Breast epithelium (tissue), 4 donors: ENCODE results near the gene MTFMT. TPM values are rescaled to one million over a fixed set of nuclear protein-coding genes. Genes with fewer than 3 reads are reported as not detected.

ENCODE experiments used
- DNase-seq, 2 donors: peaks; one replicate each; pipeline ENCODE4 v3.0.0-alpha.2; 2019; ENCODE audit warnings: low spot score in 2 of 2
- H3K27ac ChIP-seq, 2 donors: fragments of 200-600 bp; sonication (generic) in 1 of 2; one replicate each; pipeline ENCODE4 v1.5.1; 2016 to 2019; ENCODE audit warnings: mild to moderate bottlenecking in 1 of 2
- H3K27me3 ChIP-seq, 2 donors: fragments of 200-600 bp; sonication (generic) in 1 of 2; one replicate each; pipeline versions ENCODE4 v1.5.1 to v1.6.0; 2017 to 2019; ENCODE audit warnings: control low read depth in 1 of 2, mild to moderate bottlenecking in 1 of 2
- H3K36me3 ChIP-seq: fragments of 200-600 bp; one replicate; pipeline ENCODE4 v1.5.1; 2019
- H3K4me1 ChIP-seq, 2 donors: fragments of 200-600 bp; sonication (generic); one replicate each; pipeline ENCODE4 v1.5.1; 2016 to 2019; ENCODE audit warnings: control low read depth in 1 of 2
- H3K4me3 ChIP-seq, 3 donors: fragments of 200-600 bp; sonication (generic); 1 replicate in 2 of 3; 2 replicates in 1 of 3; pipeline ENCODE4 v1.5.1; 2016 to 2019; ENCODE audit warnings: mild to moderate bottlenecking in 3 of 3, moderate library complexity in 2 of 3
- H3K9me3 ChIP-seq, 2 donors: fragments of 200-600 bp; sonication (generic) in 1 of 2; one replicate each; pipeline ENCODE4 v1.5.1; 2016 to 2019; ENCODE audit warnings: control low read depth in 1 of 2
- POLR2A ChIP-seq: fragments of 450-650 bp; IDR thresholded peaks from one replicate; pipeline ENCODE4 v1.6.1; 2016; ENCODE audit warnings: antibody characterized with exemption, mild to moderate bottlenecking, moderate library complexity
- POLR2AphosphoS5 ChIP-seq, 3 donors: sonication (generic); formaldehyde crosslinking; IDR thresholded peaks; one replicate each; pipeline ENCODE4 v1.6.1; 2017; ENCODE audit warnings: antibody characterized with exemption in 3 of 3
- intact Hi-C: fragments of 100-400 bp; cut with DNase I; formaldehyde crosslinking; loops from one replicate; pipeline ENCODE4 v1.15.1; 2023; ENCODE audit warnings: low total_unique reads
- total RNA-seq, 3 donors: library from RNA; depleted of rRNA; stranded (reverse); fragments of >200 nt; gene quantifications; one replicate each; pipeline ENCODE4 v1.1.0, GENCODE V29; 2016
- TF ChIP-seq, protein P1 (sequence below), 3 donors: fragments of 450-650 bp; IDR thresholded peaks; one replicate each; pipeline ENCODE4 v1.5.1; 2016 to 2017; ENCODE audit warnings: antibody characterized with exemption in 3 of 3, mild to moderate bottlenecking in 3 of 3, moderate library complexity in 3 of 3

Gene MTFMT
- total RNA-seq, 3 donors from 2014 or later = 23.7 to 28.5 (median 28.4) TPM

DNA sequence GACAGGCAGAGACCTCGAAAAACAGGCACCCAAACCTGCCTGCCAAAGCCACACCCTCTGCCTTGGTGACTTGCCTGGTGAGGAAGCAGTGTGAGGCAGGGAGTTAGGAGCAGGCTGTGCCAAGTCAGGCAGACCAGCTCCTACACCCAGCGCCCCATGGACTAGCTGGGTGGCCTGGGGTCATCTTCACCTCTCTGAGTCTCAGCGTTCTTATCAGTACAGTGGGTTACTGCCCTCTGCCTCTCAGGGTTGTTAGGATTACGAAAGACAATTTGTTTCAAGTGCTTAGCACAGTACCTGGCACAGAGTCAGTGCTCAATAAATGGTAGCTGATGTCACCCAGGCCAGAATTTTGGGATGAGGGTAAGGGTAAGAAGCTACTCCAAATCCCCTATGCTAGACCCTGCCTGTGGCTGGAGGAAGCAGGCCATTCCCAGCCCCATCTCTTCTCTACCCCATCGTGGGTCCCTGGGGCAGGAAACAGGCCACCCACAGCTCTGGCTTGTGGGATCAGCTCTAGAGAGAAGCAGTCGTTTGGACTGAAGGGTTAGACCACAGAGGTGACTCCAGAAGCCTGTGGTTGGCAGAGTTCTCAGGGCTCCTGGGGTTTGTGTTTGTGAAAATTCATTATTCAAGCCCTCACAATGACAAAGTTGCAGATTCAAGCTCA, 25.9 kb upstream of the MTFMT start:
- Histone ChIP-seq H3K27ac (peak overlapping the region; percentile 21 to 70), H3K4me3 (no peak overlapping the region), H3K4me1 (no peaks in the 10 kb centered on the region), H3K36me3 (no peaks in the 10 kb centered on the region), H3K27me3 (no peaks in the 10 kb centered on the region), H3K9me3 (no peaks in the 10 kb centered on the region)
- TF ChIP-seq POLR2A = no peak
- TF ChIP-seq, protein P1, sequence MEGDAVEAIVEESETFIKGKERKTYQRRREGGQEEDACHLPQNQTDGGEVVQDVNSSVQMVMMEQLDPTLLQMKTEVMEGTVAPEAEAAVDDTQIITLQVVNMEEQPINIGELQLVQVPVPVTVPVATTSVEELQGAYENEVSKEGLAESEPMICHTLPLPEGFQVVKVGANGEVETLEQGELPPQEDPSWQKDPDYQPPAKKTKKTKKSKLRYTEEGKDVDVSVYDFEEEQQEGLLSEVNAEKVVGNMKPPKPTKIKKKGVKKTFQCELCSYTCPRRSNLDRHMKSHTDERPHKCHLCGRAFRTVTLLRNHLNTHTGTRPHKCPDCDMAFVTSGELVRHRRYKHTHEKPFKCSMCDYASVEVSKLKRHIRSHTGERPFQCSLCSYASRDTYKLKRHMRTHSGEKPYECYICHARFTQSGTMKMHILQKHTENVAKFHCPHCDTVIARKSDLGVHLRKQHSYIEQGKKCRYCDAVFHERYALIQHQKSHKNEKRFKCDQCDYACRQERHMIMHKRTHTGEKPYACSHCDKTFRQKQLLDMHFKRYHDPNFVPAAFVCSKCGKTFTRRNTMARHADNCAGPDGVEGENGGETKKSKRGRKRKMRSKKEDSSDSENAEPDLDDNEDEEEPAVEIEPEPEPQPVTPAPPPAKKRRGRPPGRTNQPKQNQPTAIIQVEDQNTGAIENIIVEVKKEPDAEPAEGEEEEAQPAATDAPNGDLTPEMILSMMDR (IDR thresholded peaks at IDR 0.05) = no peak
- no peak for TF ChIP-seq POLR2AphosphoS5 (IDR thresholded peaks at IDR 0.05)
- DNase-seq = no peak
- intact Hi-C loops = no loop called here

DNA sequence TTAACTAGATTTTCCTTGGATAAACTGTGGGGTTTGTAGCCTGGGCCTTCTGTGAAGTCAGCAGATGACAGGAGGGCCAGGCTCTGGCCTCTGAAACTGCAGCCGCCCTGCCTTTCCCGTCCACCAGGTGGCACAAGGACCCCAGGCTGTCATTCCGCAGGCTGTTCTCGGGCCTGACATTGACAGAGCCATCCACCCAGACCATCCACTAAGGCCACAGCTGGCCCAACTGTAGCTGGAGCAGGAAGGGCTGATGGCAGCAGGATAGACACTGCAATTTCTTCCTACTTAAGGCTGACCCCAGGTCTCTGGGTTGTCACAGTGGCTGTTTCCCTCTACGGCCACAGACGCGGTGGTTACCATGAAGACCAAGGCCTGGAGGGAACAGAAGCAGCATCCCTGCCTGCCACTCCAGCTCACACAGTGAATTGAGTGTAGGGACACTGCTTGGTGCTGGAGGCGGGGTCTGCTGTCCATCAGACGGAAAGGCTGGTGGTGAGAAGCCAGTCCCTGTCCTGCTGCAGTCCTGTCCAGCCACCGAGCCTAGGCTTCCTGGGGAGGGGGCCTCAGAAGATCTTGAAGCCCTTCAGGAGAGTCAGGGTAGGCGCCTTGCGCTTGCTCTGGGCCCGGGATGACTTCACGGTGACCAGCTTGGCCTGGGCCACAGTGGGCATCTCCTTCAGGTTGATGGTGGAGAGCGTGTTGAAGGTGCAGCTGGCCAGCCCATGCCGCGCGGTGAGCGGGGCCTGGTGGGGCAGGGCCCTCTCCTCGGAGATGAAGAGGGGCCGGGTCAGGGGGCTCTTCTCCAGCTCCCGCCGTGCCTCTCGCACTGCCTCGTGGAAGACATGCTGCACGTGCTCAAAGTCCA, 25.1 kb upstream of the MTFMT start:
- H3K27me3 ChIP-seq = no peaks in the 10 kb centered on the region
- no peaks in the 10 kb centered on the region for H3K36me3 ChIP-seq
- no peaks in the 10 kb centered on the region for H3K9me3 ChIP-seq
- peak overlapping the region; percentile 21 to 70 for H3K27ac ChIP-seq
- no peak overlapping the region for H3K4me3 ChIP-seq
- no peak for TF ChIP-seq POLR2A
- TF ChIP-seq POLR2AphosphoS5 (IDR thresholded peaks at IDR 0.05) = peak in 1 of 3 donors; percentile 28
- TF ChIP-seq, protein P1 (IDR thresholded peaks at IDR 0.05) = peak; percentile 65 to 93 (median 83)
- peak; percentile 52 to 79 for DNase-seq
- no peaks in the 10 kb centered on the region for H3K4me1 ChIP-seq
- intact Hi-C loops = no loop called here

DNA sequence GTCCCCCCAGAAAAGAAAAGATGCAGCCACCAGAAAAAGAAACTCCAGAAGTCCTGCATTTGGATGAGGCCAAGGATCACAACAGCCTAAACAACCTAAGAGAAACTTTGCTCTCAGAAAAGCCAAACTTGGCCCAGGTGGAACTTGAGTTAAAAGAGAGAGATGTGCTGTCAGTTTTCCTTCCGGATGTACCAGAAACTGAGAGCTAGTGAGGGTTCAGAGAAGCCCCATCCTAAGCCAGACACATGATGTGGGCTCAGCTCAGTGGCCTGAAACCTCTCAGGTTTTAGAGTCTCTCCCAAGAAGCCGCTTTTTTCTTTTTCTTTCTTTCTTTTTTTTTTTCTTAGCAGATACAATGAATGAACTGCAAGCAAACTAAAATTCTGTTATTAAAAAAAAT, 23.5 kb upstream of the MTFMT start:
- no peaks in the 10 kb centered on the region for H3K9me3 ChIP-seq
- no peaks in the 10 kb centered on the region for H3K36me3 ChIP-seq
- H3K27me3 ChIP-seq = no peaks in the 10 kb centered on the region
- H3K4me3 ChIP-seq = no peak overlapping the region
- H3K27ac ChIP-seq = no peak overlapping the region
- H3K4me1 ChIP-seq = no peaks in the 10 kb centered on the region
- DNase-seq = no peak
- intact Hi-C loops = no loop called here
- TF ChIP-seq POLR2A = no peak
- TF ChIP-seq POLR2AphosphoS5 (IDR thresholded peaks at IDR 0.05) = no peak

- no peak overlapping the region for H3K27ac ChIP-seq
- no peak for DNase-seq
- intact Hi-C loops = no loop called here
- H3K4me3 ChIP-seq = no peak overlapping the region
- H3K27me3 ChIP-seq = no peaks in the 10 kb centered on the region
- H3K9me3 ChIP-seq = no peaks in the 10 kb centered on the region
- H3K4me1 ChIP-seq = no peaks in the 10 kb centered on the region
- TF ChIP-seq, protein P1 (IDR thresholded peaks at IDR 0.05) = no peak
- no peak for TF ChIP-seq POLR2AphosphoS5 (IDR thresholded peaks at IDR 0.05)
- TF ChIP-seq POLR2A = no peak
- H3K36me3 ChIP-seq = no peaks in the 10 kb centered on the region
Measured at GRCh38 chr15:65051266-65051665, 21.8 kb upstream of the MTFMT start.

- intact Hi-C loops = no loop called here
- TF ChIP-seq POLR2A (no peak), POLR2AphosphoS5 (IDR thresholded peaks at IDR 0.05) (no peak)
- TF ChIP-seq, protein P1 (IDR thresholded peaks at IDR 0.05) = no peak
- no peaks in the 10 kb centered on the region for H3K36me3 ChIP-seq
- no peak overlapping the region for H3K4me3 ChIP-seq
- no peaks in the 10 kb centered on the region for H3K9me3 ChIP-seq
- no peaks in the 10 kb centered on the region for H3K4me1 ChIP-seq
- H3K27ac ChIP-seq = no peak overlapping the region
- no peaks in the 10 kb centered on the region for H3K27me3 ChIP-seq
- DNase-seq = no peak
Measured at GRCh38 chr15:65050270-65050669, 20.8 kb upstream of the MTFMT start.
